ENCODE results near the gene YOD1.

DNA sequence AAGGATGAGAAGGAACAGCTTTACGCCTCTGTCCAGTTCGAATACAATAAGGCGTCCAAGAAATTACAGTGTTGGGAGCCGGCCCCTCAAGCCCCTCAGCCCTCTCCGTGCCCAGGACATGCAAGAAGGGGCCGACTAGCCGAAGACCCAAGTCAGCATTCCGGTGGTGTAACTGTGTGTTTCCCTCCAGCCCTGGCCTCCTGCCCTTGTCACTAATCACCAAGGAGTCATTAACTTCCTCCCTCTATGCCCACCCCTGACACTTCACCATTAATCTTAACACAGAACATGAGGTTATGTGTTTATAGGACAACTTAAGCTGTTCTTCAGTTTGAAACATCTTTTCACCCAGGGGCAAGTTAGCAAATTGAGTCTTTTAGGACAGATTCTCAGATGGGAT lies 21.2 kb upstream of the YOD1 start:
- TF ChIP-seq CTCF (conservative IDR thresholded peaks at IDR 0.05 in 1 of 2, IDR thresholded peaks at IDR 0.05 in 1 of 2; ENCODE audit: low read depth in 1 of 2, low read length in 2 of 2) (no peak), EZH2 (IDR thresholded peaks at IDR 0.05; ENCODE audit: low read length, missing control alignments) (no peak)

All from fibroblast of lung (primary cell).